Measurements from ENCODE around the gene SNX20. TPM values are rescaled to one million over a fixed set of nuclear protein-coding genes. Genes with fewer than 3 reads are reported as not detected.
A peak's percentile ranks its signal among the peaks of the same experiment; 100 is the strongest.

The SNX20 gene
- total and polyA plus RNA-seq, 2 of the 13 experiments (the other 11 are each of a cell fraction or from before 2014, with no cell fraction given) = not detected

DNA sequence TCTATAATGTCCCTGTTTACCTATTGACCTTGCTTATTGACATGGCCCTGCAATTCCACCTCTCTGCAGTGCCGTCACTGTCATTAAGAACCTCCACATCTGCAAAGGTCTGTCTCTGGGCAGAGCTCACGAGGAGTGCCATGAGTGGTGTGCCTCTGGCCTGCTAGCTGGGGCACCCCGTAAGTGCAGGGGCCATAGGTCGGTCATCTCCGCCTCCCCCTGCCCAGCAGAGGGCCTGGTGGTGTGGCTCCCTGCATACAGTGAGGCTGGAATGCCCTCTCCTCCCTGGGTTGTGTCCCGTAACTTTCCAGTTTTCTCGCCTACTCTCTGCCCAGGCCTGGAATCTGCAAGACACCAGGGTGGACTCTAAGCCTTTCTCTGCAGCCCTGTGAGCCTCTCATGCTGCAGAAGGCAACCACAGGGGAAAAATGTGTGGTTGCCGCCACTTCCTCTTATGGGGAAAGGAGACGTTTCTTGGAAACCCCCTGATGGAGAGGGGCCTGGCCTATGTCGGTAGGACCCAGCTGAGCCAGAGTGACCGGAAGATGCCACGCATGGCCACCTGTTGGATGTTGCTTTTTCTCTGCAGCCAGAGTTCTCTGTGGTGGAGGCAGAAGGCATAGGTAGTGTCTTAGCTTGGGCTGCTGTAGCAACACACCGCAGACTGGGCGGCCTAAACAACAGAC, 2.7 kb upstream of the SNX20 start (continued):
- TF ChIP-seq, protein P1, sequence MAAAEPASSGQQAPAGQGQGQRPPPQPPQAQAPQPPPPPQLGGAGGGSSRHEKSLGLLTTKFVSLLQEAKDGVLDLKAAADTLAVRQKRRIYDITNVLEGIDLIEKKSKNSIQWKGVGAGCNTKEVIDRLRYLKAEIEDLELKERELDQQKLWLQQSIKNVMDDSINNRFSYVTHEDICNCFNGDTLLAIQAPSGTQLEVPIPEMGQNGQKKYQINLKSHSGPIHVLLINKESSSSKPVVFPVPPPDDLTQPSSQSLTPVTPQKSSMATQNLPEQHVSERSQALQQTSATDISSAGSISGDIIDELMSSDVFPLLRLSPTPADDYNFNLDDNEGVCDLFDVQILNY (CRISPR knock-in tag; conservative IDR thresholded peaks at IDR 0.05) = no peak
- TF ChIP-seq, protein P2, sequence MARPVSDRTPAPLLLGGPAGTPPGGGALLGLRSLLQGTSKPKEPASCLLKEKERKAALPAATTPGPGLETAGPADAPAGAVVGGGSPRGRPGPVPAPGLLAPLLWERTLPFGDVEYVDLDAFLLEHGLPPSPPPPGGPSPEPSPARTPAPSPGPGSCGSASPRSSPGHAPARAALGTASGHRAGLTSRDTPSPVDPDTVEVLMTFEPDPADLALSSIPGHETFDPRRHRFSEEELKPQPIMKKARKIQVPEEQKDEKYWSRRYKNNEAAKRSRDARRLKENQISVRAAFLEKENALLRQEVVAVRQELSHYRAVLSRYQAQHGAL (CRISPR knock-in tag; IDR thresholded peaks at IDR 0.05; ENCODE audit: not compliant biosample characterization) = no peak
- TF ChIP-seq, protein P3, sequence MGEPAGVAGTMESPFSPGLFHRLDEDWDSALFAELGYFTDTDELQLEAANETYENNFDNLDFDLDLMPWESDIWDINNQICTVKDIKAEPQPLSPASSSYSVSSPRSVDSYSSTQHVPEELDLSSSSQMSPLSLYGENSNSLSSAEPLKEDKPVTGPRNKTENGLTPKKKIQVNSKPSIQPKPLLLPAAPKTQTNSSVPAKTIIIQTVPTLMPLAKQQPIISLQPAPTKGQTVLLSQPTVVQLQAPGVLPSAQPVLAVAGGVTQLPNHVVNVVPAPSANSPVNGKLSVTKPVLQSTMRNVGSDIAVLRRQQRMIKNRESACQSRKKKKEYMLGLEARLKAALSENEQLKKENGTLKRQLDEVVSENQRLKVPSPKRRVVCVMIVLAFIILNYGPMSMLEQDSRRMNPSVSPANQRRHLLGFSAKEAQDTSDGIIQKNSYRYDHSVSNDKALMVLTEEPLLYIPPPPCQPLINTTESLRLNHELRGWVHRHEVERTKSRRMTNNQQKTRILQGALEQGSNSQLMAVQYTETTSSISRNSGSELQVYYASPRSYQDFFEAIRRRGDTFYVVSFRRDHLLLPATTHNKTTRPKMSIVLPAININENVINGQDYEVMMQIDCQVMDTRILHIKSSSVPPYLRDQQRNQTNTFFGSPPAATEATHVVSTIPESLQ (CRISPR knock-in tag; conservative IDR thresholded peaks at IDR 0.05) = no peak
- TF ChIP-seq ZMYM4 (CRISPR knock-in tag; IDR thresholded peaks at IDR 0.05) = 0 out of 2 replicates have a peak, but pooled peaks have one; percentile 17
- TF ChIP-seq TBX3 (IDR thresholded peaks at IDR 0.05; ENCODE audit: borderline replicate concordance) = no peak
- TF ChIP-seq ZNF615 (CRISPR knock-in tag; IDR thresholded peaks at IDR 0.05; ENCODE audit: borderline replicate concordance) = no peak
- TF ChIP-seq, protein P4, sequence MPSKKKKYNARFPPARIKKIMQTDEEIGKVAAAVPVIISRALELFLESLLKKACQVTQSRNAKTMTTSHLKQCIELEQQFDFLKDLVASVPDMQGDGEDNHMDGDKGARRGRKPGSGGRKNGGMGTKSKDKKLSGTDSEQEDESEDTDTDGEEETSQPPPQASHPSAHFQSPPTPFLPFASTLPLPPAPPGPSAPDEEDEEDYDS (CRISPR knock-in tag; IDR thresholded peaks at IDR 0.05) = no peak
- peak; percentile 59; the same call in 1 of the 2 replicates for TF ChIP-seq ZNF225 (CRISPR knock-in tag; IDR thresholded peaks at IDR 0.05)
- TF ChIP-seq, protein P5, sequence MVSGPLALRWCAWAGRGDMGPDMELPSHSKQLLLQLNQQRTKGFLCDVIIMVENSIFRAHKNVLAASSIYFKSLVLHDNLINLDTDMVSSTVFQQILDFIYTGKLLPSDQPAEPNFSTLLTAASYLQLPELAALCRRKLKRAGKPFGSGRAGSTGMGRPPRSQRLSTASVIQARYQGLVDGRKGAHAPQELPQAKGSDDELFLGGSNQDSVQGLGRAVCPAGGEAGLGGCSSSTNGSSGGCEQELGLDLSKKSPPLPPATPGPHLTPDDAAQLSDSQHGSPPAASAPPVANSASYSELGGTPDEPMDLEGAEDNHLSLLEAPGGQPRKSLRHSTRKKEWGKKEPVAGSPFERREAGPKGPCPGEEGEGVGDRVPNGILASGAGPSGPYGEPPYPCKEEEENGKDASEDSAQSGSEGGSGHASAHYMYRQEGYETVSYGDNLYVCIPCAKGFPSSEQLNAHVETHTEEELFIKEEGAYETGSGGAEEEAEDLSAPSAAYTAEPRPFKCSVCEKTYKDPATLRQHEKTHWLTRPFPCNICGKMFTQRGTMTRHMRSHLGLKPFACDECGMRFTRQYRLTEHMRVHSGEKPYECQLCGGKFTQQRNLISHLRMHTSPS (CRISPR knock-in tag; IDR thresholded peaks at IDR 0.05; ENCODE audit: low read depth) = no peak
- TF ChIP-seq, protein P6, sequence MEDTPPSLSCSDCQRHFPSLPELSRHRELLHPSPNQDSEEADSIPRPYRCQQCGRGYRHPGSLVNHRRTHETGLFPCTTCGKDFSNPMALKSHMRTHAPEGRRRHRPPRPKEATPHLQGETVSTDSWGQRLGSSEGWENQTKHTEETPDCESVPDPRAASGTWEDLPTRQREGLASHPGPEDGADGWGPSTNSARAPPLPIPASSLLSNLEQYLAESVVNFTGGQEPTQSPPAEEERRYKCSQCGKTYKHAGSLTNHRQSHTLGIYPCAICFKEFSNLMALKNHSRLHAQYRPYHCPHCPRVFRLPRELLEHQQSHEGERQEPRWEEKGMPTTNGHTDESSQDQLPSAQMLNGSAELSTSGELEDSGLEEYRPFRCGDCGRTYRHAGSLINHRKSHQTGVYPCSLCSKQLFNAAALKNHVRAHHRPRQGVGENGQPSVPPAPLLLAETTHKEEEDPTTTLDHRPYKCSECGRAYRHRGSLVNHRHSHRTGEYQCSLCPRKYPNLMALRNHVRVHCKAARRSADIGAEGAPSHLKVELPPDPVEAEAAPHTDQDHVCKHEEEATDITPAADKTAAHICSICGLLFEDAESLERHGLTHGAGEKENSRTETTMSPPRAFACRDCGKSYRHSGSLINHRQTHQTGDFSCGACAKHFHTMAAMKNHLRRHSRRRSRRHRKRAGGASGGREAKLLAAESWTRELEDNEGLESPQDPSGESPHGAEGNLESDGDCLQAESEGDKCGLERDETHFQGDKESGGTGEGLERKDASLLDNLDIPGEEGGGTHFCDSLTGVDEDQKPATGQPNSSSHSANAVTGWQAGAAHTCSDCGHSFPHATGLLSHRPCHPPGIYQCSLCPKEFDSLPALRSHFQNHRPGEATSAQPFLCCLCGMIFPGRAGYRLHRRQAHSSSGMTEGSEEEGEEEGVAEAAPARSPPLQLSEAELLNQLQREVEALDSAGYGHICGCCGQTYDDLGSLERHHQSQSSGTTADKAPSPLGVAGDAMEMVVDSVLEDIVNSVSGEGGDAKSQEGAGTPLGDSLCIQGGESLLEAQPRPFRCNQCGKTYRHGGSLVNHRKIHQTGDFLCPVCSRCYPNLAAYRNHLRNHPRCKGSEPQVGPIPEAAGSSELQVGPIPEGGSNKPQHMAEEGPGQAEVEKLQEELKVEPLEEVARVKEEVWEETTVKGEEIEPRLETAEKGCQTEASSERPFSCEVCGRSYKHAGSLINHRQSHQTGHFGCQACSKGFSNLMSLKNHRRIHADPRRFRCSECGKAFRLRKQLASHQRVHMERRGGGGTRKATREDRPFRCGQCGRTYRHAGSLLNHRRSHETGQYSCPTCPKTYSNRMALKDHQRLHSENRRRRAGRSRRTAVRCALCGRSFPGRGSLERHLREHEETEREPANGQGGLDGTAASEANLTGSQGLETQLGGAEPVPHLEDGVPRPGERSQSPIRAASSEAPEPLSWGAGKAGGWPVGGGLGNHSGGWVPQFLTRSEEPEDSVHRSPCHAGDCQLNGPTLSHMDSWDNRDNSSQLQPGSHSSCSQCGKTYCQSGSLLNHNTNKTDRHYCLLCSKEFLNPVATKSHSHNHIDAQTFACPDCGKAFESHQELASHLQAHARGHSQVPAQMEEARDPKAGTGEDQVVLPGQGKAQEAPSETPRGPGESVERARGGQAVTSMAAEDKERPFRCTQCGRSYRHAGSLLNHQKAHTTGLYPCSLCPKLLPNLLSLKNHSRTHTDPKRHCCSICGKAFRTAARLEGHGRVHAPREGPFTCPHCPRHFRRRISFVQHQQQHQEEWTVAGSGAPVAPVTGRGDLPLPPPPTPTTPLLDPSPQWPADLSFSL (CRISPR knock-in tag; IDR thresholded peaks at IDR 0.05) = no peak
- no peak for TF ChIP-seq SOX13 (IDR thresholded peaks at IDR 0.05)
- TF ChIP-seq SOX13 (CRISPR knock-in tag; conservative IDR thresholded peaks at IDR 0.05 in 1 of 2, IDR thresholded peaks at IDR 0.05 in 1 of 2) = no peak
- TF ChIP-seq SRSF4 (IDR thresholded peaks at IDR 0.05; ENCODE audit: low read depth, low read length, poor library complexity, severe bottlenecking) = no peak
- TF ChIP-seq ZNF720 (CRISPR knock-in tag; IDR thresholded peaks at IDR 0.05) = no peak
- TF ChIP-seq KLF6 (CRISPR knock-in tag; IDR thresholded peaks at IDR 0.05) = no peak
- no peak for TF ChIP-seq RBFOX2 (IDR thresholded peaks at IDR 0.05; ENCODE audit: low read depth, low read length)

Data from HepG2 (cell line).